HepG2 (cell line): ENCODE results near the gene PRKG1.

ENCODE experiments used
- MEIS2 ChIP-seq: sonication (generic); formaldehyde crosslinking; IDR thresholded peaks from 2 replicates; pipeline ENCODE4 v1.9.0; 2021; ENCODE audit warnings: mild to moderate bottlenecking, missing genetic modification reagents
- ZSCAN12 ChIP-seq: sonication (generic); formaldehyde crosslinking; IDR thresholded peaks from 2 replicates; pipeline ENCODE4 v1.9.0; 2021; ENCODE audit warnings: mild to moderate bottlenecking, missing genetic modification reagents
- TF ChIP-seq, protein P1 (sequence below): sonication (generic); formaldehyde crosslinking; conservative IDR thresholded peaks from 2 replicates; pipeline ENCODE4 v1.8.0; 2022; ENCODE audit warnings: mild to moderate bottlenecking, moderate library complexity, missing genetic modification reagents
- TF ChIP-seq, protein P2 (sequence below): sonication (generic); formaldehyde crosslinking; IDR thresholded peaks from 2 replicates; pipeline ENCODE4 v1.5.0; 2020; ENCODE audit warnings: mild to moderate bottlenecking, missing genetic modification reagents, moderate library complexity

DNA sequence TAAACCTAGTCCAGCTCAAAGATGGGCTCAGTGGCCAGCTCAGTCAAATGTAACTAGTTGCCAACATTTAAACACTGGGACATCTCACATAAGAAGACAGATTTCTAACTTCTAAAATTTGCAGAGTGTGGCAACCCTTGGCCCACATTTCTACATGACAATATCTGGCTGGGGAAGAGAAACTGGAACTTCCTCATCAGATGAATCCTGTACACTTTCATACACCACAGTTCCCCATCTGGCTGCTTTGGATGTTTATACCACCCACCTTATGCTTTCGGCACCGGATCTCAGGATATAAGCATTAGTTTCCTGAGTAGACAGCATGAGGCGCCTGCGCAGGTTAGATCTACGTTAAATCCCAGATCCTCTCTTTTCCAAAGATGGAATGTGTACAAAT, 199.3 kb downstream of the PRKG1 start:
- TF ChIP-seq, protein P1, sequence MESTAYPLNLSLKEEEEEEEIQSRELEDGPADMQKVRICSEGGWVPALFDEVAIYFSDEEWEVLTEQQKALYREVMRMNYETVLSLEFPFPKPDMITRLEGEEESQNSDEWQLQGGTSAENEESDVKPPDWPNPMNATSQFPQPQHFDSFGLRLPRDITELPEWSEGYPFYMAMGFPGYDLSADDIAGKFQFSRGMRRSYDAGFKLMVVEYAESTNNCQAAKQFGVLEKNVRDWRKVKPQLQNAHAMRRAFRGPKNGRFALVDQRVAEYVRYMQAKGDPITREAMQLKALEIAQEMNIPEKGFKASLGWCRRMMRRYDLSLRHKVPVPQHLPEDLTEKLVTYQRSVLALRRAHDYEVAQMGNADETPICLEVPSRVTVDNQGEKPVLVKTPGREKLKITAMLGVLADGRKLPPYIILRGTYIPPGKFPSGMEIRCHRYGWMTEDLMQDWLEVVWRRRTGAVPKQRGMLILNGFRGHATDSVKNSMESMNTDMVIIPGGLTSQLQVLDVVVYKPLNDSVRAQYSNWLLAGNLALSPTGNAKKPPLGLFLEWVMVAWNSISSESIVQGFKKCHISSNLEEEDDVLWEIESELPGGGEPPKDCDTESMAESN (CRISPR knock-in tag): no peak
- TF ChIP-seq ZSCAN12: no peak
- TF ChIP-seq MEIS2 (CRISPR knock-in tag): no peak
- TF ChIP-seq, protein P2, sequence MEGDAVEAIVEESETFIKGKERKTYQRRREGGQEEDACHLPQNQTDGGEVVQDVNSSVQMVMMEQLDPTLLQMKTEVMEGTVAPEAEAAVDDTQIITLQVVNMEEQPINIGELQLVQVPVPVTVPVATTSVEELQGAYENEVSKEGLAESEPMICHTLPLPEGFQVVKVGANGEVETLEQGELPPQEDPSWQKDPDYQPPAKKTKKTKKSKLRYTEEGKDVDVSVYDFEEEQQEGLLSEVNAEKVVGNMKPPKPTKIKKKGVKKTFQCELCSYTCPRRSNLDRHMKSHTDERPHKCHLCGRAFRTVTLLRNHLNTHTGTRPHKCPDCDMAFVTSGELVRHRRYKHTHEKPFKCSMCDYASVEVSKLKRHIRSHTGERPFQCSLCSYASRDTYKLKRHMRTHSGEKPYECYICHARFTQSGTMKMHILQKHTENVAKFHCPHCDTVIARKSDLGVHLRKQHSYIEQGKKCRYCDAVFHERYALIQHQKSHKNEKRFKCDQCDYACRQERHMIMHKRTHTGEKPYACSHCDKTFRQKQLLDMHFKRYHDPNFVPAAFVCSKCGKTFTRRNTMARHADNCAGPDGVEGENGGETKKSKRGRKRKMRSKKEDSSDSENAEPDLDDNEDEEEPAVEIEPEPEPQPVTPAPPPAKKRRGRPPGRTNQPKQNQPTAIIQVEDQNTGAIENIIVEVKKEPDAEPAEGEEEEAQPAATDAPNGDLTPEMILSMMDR (CRISPR knock-in tag): no peak
